GM18517 (cell line): ENCODE results near the gene HDAC4.

Experiments
- ATAC-seq: cut with Tn5 transposase; IDR thresholded peaks from one replicate; pipeline ENCODE4 v1.9.1; 2021; ENCODE audit warnings: mild to moderate bottlenecking, moderate library complexity; ENCODE audit not compliant: unreplicated experiment

Gene HDAC4

GRCh38 chr2:239061121-239061666, 339.6 kb downstream of the HDAC4 start:
- no peak for ATAC-seq

GRCh38 chr2:239060676-239061075, 340.1 kb downstream of the HDAC4 start:
- no peak for ATAC-seq

- ATAC-seq = no peak
Measured at GRCh38 chr2:239059854-239060253, 341.0 kb downstream of the HDAC4 start.

- ATAC-seq = no peak
Measured at GRCh38 chr2:239058766-239059165, 342.1 kb downstream of the HDAC4 start.

- no peak for ATAC-seq
Measured at GRCh38 chr2:239057533-239057932, 343.3 kb downstream of the HDAC4 start.

- ATAC-seq = no peak
Measured at GRCh38 chr2:239056611-239057010, 344.2 kb downstream of the HDAC4 start.

- ATAC-seq = no peak
Measured at GRCh38 chr2:239055756-239056493, 344.9 kb downstream of the HDAC4 start.

- no peak for ATAC-seq
Measured at GRCh38 chr2:239054921-239055320, 345.9 kb downstream of the HDAC4 start.

GRCh38 chr2:239053801-239054503, 346.9 kb downstream of the HDAC4 start:
- ATAC-seq = no peak

- ATAC-seq = no peak
Measured at GRCh38 chr2:239052798-239053665, 347.8 kb downstream of the HDAC4 start.

GRCh38 chr2:239051891-239052445, 348.9 kb downstream of the HDAC4 start:
- ATAC-seq = no peak

GRCh38 chr2:239050252-239050649, 350.6 kb downstream of the HDAC4 start:
- no peak for ATAC-seq

- no peak for ATAC-seq
Measured at GRCh38 chr2:239049421-239050251, 351.2 kb downstream of the HDAC4 start.

- ATAC-seq = no peak
Measured at GRCh38 chr2:239048736-239049135, 352.1 kb downstream of the HDAC4 start.

- ATAC-seq = no peak
Measured at GRCh38 chr2:239047861-239048260, 353.0 kb downstream of the HDAC4 start.

- no peak for ATAC-seq
Measured at GRCh38 chr2:239047420-239047819, 353.4 kb downstream of the HDAC4 start.

GRCh38 chr2:239046822-239047221, 354.0 kb downstream of the HDAC4 start:
- ATAC-seq = no peak

GRCh38 chr2:239044336-239044735, 356.5 kb downstream of the HDAC4 start:
- ATAC-seq = no peak

- ATAC-seq = no peak
Measured at GRCh38 chr2:239043326-239043725, 357.5 kb downstream of the HDAC4 start.
